Measurements from ENCODE around the gene MYL12B. TPM values are rescaled to one million over a fixed set of nuclear protein-coding genes. Genes with fewer than 3 reads are reported as not detected.
"Not testable (repeated sequence)": the region's sequence is repeated elsewhere in the genome, so short reads cannot be mapped to it uniquely, and the experiment has no call there.

MYL12B gene
- total RNA-seq, 1 donor from 2014 or later = 214 TPM

GRCh38 chr18:3305354-3305762 is 43.4 kb downstream of the MYL12B start:
- H3K27me3 ChIP-seq = no peaks in the 10 kb centered on the region
- peak in 1 of 2 donors; percentile 79 for TF ChIP-seq POLR2AphosphoS5 (IDR thresholded peaks at IDR 0.05; ENCODE audit: insufficient read depth in 1 of 2, low read depth in 1 of 2)
- no peak for TF ChIP-seq CTCF (IDR thresholded peaks at IDR 0.05)
- H3K36me3 ChIP-seq = no peaks in the 10 kb centered on the region
- intact Hi-C loops (cut with DNase I) = no loop called here
- DNase-seq (ENCODE audit: extremely low spot score in 2 of 2) = peak in 1 of 2 donors; percentile 86
- H3K9me3 ChIP-seq = no peaks in the 10 kb centered on the region
- peaks cover 7% of the 10 kb centered on the region for H3K4me1 ChIP-seq
- H3K4me3 ChIP-seq = no peak overlapping the region
- no peak overlapping the region for H3K27ac ChIP-seq

GRCh38 chr18:3305933-3306332 is 44.0 kb downstream of the MYL12B start:
- Histone ChIP-seq H3K27ac (no peak overlapping the region), H3K4me3 (no peak overlapping the region), H3K27me3 (no peaks in the 10 kb centered on the region), H3K36me3 (no peaks in the 10 kb centered on the region), H3K4me1 (peaks cover 7% of the 10 kb centered on the region), H3K9me3 (no peaks in the 10 kb centered on the region)
- intact Hi-C loops (cut with DNase I) = no loop called here
- DNase-seq (ENCODE audit: extremely low spot score in 2 of 2) = peak in 1 of 2 donors; percentile 76
- TF ChIP-seq CTCF (IDR thresholded peaks at IDR 0.05) (no peak), POLR2A (IDR thresholded peaks at IDR 0.05) (no peak), POLR2AphosphoS5 (IDR thresholded peaks at IDR 0.05; ENCODE audit: insufficient read depth in 1 of 2, low read depth in 1 of 2) (no peak)

- no peak overlapping the region for H3K27ac ChIP-seq
- no peak for TF ChIP-seq POLR2A (IDR thresholded peaks at IDR 0.05)
- no peak for TF ChIP-seq POLR2AphosphoS5 (IDR thresholded peaks at IDR 0.05; ENCODE audit: insufficient read depth in 1 of 2, low read depth in 1 of 2)
- TF ChIP-seq CTCF (IDR thresholded peaks at IDR 0.05) = no peak
- intact Hi-C loops (cut with DNase I) = no loop called here
Observed at GRCh38 chr18:3306391-3306790, 44.5 kb downstream of the MYL12B start.

GRCh38 chr18:3313685-3314084 is 51.8 kb downstream of the MYL12B start:
- H3K4me3 ChIP-seq = no peak overlapping the region
- no peak overlapping the region for H3K27ac ChIP-seq
- no peaks in the 10 kb centered on the region for H3K4me1 ChIP-seq
- no peaks in the 10 kb centered on the region for H3K9me3 ChIP-seq
- intact Hi-C loops (cut with DNase I) = no loop called here
- H3K27me3 ChIP-seq = no peaks in the 10 kb centered on the region
- TF ChIP-seq POLR2A (IDR thresholded peaks at IDR 0.05) (no peak), POLR2AphosphoS5 (IDR thresholded peaks at IDR 0.05; ENCODE audit: insufficient read depth in 1 of 2, low read depth in 1 of 2) (no peak), CTCF (IDR thresholded peaks at IDR 0.05) (no peak)
- DNase-seq (ENCODE audit: extremely low spot score in 2 of 2) = no peak
- no peaks in the 10 kb centered on the region for H3K36me3 ChIP-seq

More at GRCh38 chr18:3306391-3306790, 44.5 kb downstream of the MYL12B start:
- no peaks in the 10 kb centered on the region for H3K9me3 ChIP-seq
- no peaks in the 10 kb centered on the region for H3K36me3 ChIP-seq
- no peak overlapping the region for H3K4me3 ChIP-seq
- DNase-seq (ENCODE audit: extremely low spot score in 2 of 2) = peak in 1 of 2 donors; percentile 42
- no peaks in the 10 kb centered on the region for H3K27me3 ChIP-seq
- H3K4me1 ChIP-seq = peaks cover 7% of the 10 kb centered on the region

- intact Hi-C loops (cut with DNase I); H3K27me3 ChIP-seq; H3K4me3 ChIP-seq; H3K27ac ChIP-seq; H3K9me3 ChIP-seq; DNase-seq (ENCODE audit: extremely low spot score in 2 of 2); H3K36me3 ChIP-seq; H3K4me1 ChIP-seq: not testable (repeated sequence)
Observed at GRCh38 chr18:3315344-3315743, 53.4 kb downstream of the MYL12B start.

- Histone ChIP-seq H3K9me3 (no peaks in the 10 kb centered on the region), H3K4me1 (no peaks in the 10 kb centered on the region), H3K27ac (no peak overlapping the region), H3K27me3 (no peaks in the 10 kb centered on the region), H3K4me3 (no peak overlapping the region), H3K36me3 (no peaks in the 10 kb centered on the region)
- intact Hi-C loops (cut with DNase I) = no loop called here
- no peak for TF ChIP-seq CTCF (IDR thresholded peaks at IDR 0.05)
- no peak for TF ChIP-seq POLR2AphosphoS5 (IDR thresholded peaks at IDR 0.05; ENCODE audit: insufficient read depth in 1 of 2, low read depth in 1 of 2)
- TF ChIP-seq POLR2A (IDR thresholded peaks at IDR 0.05) = no peak
- DNase-seq (ENCODE audit: extremely low spot score in 2 of 2) = no peak
Observed at GRCh38 chr18:3319399-3319798, 57.5 kb downstream of the MYL12B start.
